SK-N-SH treated with all-trans-retinoic acid at 6 μM for 48 hours (cell line): Measurements from ENCODE around the gene F2RL2.

ENCODE experiments used
- ATAC-seq: fragments of 200-7000 bp; cut with Tn5 transposase; 3 replicates; pipeline ENCODE4 v1.9.1; 2020; ENCODE audit warnings: mild to moderate bottlenecking, moderate library complexity
- ARNTL ChIP-seq: fragments of 450-650 bp; formaldehyde crosslinking; IDR thresholded peaks from 2 replicates; pipeline ENCODE4 v1.5.0; 2020; ENCODE audit warnings: low read depth, mild to moderate bottlenecking, moderate library complexity, borderline replicate concordance
- CSDC2 ChIP-seq: fragments of 250-450 bp; sonication (Bioruptor Pico); IDR thresholded peaks from 2 replicates; pipeline ENCODE4 v1.5.0; 2020; ENCODE audit warnings: mild to moderate bottlenecking, moderate library complexity
- ESRRG ChIP-seq: fragments of 250-450 bp; sonication (Bioruptor Pico); IDR thresholded peaks from 2 replicates; pipeline ENCODE4 v1.6.1; 2021; ENCODE audit warnings: mild to moderate bottlenecking
- GLIS3 ChIP-seq: fragments of 250-450 bp; sonication (Bioruptor Pico); IDR thresholded peaks from 2 replicates; pipeline ENCODE4 v1.5.0; 2020; ENCODE audit warnings: mild to moderate bottlenecking, moderate library complexity
- ISL1 ChIP-seq: fragments of 250-450 bp; sonication (Bioruptor Pico); IDR thresholded peaks from 2 replicates; pipeline ENCODE4 v2.1.2; 2022; ENCODE audit warnings: mild to moderate bottlenecking, moderate library complexity
- PPARA ChIP-seq: fragments of 250-450 bp; sonication (Bioruptor Pico); IDR thresholded peaks from 2 replicates; pipeline ENCODE4 v1.5.0; 2020; ENCODE audit warnings: mild to moderate bottlenecking, borderline replicate concordance
- RARB ChIP-seq: fragments of 250-450 bp; sonication (Bioruptor Pico); IDR thresholded peaks from 2 replicates; pipeline ENCODE4 v1.8.0; 2021; ENCODE audit warnings: mild to moderate bottlenecking, moderate library complexity
- SNAI2 ChIP-seq: fragments of 250-450 bp; sonication (Bioruptor Pico); IDR thresholded peaks from 2 replicates; pipeline ENCODE4 v1.5.0; 2020; ENCODE audit warnings: mild to moderate bottlenecking, moderate library complexity
- TCF4 ChIP-seq: fragments of 250-450 bp; sonication (Bioruptor Pico); IDR thresholded peaks from 2 replicates; pipeline ENCODE4 v1.8.0; 2021; ENCODE audit warnings: mild to moderate bottlenecking, moderate library complexity, borderline replicate concordance
- TOX ChIP-seq: fragments of 250-450 bp; sonication (Bioruptor Pico); IDR thresholded peaks from 2 replicates; pipeline ENCODE4 v1.8.0; 2021; ENCODE audit warnings: mild to moderate bottlenecking, moderate library complexity, borderline replicate concordance
- ZC3H10 ChIP-seq: fragments of 250-450 bp; sonication (Bioruptor Pico); IDR thresholded peaks from 2 replicates; pipeline ENCODE4 v1.5.1; 2021; ENCODE audit warnings: mild to moderate bottlenecking, moderate library complexity
- ZFP3 ChIP-seq: fragments of 250-450 bp; sonication (Bioruptor Pico); IDR thresholded peaks from 2 replicates; pipeline ENCODE4 v1.5.0; 2020; ENCODE audit warnings: mild to moderate bottlenecking, moderate library complexity
- ZFP30 ChIP-seq: fragments of 450-650 bp; formaldehyde crosslinking; IDR thresholded peaks from 2 replicates; pipeline ENCODE4 v1.5.0; 2022; ENCODE audit warnings: mild to moderate bottlenecking, moderate library complexity
- ZNF565 ChIP-seq: fragments of 450-650 bp; formaldehyde crosslinking; conservative IDR thresholded peaks from 2 replicates; pipeline ENCODE4 v1.5.0; 2020; ENCODE audit warnings: low read depth, mild to moderate bottlenecking, moderate library complexity
- ZNF70 ChIP-seq: fragments of 450-650 bp; formaldehyde crosslinking; IDR thresholded peaks from 2 replicates; pipeline ENCODE4 v1.5.0; 2020; ENCODE audit warnings: mild to moderate bottlenecking, moderate library complexity
- ZNF8 ChIP-seq: fragments of 450-650 bp; formaldehyde crosslinking; IDR thresholded peaks from 2 replicates; pipeline ENCODE4 v1.5.0; 2020; ENCODE audit warnings: mild to moderate bottlenecking, moderate library complexity
- TF ChIP-seq, protein P1 (sequence below): fragments of 250-450 bp; sonication (Bioruptor Pico); IDR thresholded peaks from 2 replicates; pipeline ENCODE4 v1.5.1; 2021; ENCODE audit warnings: mild to moderate bottlenecking, moderate library complexity
- TF ChIP-seq, protein P2 (sequence below): fragments of 250-450 bp; sonication (Bioruptor Pico); IDR thresholded peaks from 2 replicates; pipeline ENCODE4 v1.5.1; 2020; ENCODE audit warnings: low read depth, mild to moderate bottlenecking, moderate library complexity
- TF ChIP-seq, protein P3 (sequence below): fragments of 250-450 bp; sonication (Bioruptor Pico); IDR thresholded peaks from 2 replicates; pipeline ENCODE4 v1.8.0; 2020; ENCODE audit warnings: mild to moderate bottlenecking, moderate library complexity, borderline replicate concordance
- TF ChIP-seq, protein P4 (sequence below): fragments of 250-450 bp; sonication (Bioruptor Pico); IDR thresholded peaks from 2 replicates; pipeline ENCODE4 v1.8.0; 2021; ENCODE audit warnings: low read depth, mild to moderate bottlenecking, moderate library complexity, borderline replicate concordance

F2RL2 gene

DNA sequence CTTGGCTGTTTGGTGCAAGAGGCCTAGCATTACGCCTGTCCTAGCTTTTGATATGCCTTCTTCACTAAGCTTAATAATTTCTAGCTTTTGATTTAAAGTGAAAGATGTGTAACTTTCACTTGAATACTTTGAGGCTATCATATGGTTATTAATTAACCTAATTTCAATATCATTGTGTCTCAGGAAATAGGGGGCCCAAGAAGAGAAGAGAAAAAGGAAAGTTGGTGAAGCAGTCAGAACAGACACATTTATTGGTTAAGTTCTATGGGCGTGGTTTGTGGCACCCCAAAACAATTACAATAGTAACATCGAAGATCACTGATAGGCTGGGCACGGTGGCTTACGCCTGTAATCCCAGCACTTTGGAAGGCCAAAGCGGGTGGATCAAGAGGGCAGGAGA is 40.9 kb upstream of the F2RL2 start:
- no peak for ATAC-seq
- TF ChIP-seq SNAI2 (CRISPR knock-in tag) (no peak), CSDC2 (CRISPR knock-in tag) (no peak), ESRRG (CRISPR knock-in tag) (no peak), TOX (CRISPR knock-in tag) (no peak), ISL1 (CRISPR knock-in tag) (no peak), TCF4 (CRISPR knock-in tag) (no peak), ZFP30 (no peak), GLIS3 (CRISPR knock-in tag) (no peak)
- TF ChIP-seq, protein P1, sequence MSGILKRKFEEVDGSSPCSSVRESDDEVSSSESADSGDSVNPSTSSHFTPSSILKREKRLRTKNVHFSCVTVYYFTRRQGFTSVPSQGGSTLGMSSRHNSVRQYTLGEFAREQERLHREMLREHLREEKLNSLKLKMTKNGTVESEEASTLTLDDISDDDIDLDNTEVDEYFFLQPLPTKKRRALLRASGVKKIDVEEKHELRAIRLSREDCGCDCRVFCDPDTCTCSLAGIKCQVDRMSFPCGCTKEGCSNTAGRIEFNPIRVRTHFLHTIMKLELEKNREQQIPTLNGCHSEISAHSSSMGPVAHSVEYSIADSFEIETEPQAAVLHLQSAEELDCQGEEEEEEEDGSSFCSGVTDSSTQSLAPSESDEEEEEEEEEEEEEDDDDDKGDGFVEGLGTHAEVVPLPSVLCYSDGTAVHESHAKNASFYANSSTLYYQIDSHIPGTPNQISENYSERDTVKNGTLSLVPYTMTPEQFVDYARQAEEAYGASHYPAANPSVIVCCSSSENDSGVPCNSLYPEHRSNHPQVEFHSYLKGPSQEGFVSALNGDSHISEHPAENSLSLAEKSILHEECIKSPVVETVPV (CRISPR knock-in tag), result no peak

DNA sequence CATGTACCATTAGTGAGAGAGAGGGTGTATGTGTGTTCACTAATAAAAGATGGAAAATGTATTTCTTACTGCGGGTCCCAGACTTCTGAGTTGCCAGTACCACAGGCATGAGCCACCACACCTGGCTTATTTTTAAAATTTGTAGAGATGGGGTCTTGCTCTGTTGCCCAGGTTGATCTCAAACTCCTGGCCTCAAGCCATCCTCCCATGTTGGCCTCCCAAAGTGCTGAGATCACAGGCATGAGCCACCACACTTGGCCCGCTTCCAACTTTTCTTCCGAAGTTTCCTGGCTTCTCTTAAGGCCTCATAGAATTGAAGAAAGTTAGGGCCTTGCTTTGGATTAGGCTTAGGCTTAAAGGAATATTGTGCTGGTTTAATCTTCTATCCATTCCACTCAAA is 40.4 kb upstream of the F2RL2 start:
- TF ChIP-seq SNAI2 (CRISPR knock-in tag), result no peak
- TF ChIP-seq ZNF565 (CRISPR knock-in tag), result no peak
- no peak for TF ChIP-seq ARNTL
- TF ChIP-seq ESRRG (CRISPR knock-in tag), result no peak
- no peak for TF ChIP-seq ZFP30
- TF ChIP-seq ZNF70, result no peak
- ATAC-seq, result no peak

DNA sequence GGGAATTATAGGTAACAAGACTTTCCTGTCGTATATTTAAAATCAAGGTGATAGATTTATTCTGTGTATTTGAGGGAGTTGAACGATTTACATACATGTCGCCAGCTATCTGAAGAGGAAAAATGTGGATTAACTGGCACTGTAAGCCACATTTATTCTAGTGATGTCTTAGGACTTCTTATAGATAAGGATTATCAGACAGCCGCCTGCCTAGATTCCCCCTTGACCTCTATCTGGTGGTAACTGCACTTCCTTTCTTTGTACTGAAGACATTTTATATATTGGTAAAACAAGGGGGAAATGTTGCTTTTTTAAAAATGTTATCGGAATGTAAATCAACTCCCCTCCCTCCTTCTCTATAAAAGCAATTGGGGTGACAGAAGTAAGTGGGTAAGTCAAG is 39.3 kb upstream of the F2RL2 start:
- no peak for TF ChIP-seq TOX (CRISPR knock-in tag)
- no peak for TF ChIP-seq CSDC2 (CRISPR knock-in tag)
- TF ChIP-seq TCF4 (CRISPR knock-in tag), result no peak
- no peak for TF ChIP-seq PPARA
- TF ChIP-seq ISL1 (CRISPR knock-in tag), result no peak
- TF ChIP-seq ZNF70, result no peak
- no peak for TF ChIP-seq ZFP30
- TF ChIP-seq, protein P2, sequence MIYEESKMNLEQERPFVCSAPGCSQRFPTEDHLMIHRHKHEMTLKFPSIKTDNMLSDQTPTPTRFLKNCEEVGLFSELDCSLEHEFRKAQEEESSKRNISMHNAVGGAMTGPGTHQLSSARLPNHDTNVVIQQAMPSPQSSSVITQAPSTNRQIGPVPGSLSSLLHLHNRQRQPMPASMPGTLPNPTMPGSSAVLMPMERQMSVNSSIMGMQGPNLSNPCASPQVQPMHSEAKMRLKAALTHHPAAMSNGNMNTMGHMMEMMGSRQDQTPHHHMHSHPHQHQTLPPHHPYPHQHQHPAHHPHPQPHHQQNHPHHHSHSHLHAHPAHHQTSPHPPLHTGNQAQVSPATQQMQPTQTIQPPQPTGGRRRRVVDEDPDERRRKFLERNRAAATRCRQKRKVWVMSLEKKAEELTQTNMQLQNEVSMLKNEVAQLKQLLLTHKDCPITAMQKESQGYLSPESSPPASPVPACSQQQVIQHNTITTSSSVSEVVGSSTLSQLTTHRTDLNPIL, result no peak
- no peak for TF ChIP-seq ARNTL
- no peak for TF ChIP-seq SNAI2 (CRISPR knock-in tag)
- no peak for TF ChIP-seq ZC3H10
- TF ChIP-seq GLIS3 (CRISPR knock-in tag), result no peak
- TF ChIP-seq, protein P1 (CRISPR knock-in tag), result no peak
- TF ChIP-seq ZNF8 (CRISPR knock-in tag), result no peak
- no peak for TF ChIP-seq ZNF565 (CRISPR knock-in tag)
- TF ChIP-seq RARB (CRISPR knock-in tag), result no peak
- TF ChIP-seq ESRRG (CRISPR knock-in tag), result no peak
- TF ChIP-seq ZFP3 (CRISPR knock-in tag), result no peak
- ATAC-seq, result no peak

DNA sequence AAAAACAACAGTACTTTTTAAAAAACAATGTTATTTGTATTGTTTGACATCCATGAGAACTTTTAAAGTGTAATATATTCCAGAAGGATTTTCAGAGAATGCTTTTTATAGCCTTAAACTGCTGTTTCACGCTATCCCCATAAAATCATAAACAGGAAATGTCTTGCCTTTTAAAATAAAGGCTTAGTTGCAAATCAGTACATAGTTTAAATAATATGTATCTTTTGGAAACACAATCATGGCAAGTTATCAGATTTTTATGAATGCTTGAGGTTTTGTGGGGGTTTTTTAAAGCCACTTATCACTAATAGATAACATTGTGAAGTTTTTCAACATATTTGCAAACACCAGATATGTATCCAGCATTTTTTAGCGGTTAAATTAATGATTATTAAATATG is 37.2 kb upstream of the F2RL2 start:
- TF ChIP-seq, protein P2, result no peak
- TF ChIP-seq ISL1 (CRISPR knock-in tag), result no peak
- TF ChIP-seq, protein P3, sequence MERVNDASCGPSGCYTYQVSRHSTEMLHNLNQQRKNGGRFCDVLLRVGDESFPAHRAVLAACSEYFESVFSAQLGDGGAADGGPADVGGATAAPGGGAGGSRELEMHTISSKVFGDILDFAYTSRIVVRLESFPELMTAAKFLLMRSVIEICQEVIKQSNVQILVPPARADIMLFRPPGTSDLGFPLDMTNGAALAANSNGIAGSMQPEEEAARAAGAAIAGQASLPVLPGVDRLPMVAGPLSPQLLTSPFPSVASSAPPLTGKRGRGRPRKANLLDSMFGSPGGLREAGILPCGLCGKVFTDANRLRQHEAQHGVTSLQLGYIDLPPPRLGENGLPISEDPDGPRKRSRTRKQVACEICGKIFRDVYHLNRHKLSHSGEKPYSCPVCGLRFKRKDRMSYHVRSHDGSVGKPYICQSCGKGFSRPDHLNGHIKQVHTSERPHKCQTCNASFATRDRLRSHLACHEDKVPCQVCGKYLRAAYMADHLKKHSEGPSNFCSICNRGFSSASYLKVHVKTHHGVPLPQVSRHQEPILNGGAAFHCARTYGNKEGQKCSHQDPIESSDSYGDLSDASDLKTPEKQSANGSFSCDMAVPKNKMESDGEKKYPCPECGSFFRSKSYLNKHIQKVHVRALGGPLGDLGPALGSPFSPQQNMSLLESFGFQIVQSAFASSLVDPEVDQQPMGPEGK (CRISPR knock-in tag), result no peak
- TF ChIP-seq, protein P4, sequence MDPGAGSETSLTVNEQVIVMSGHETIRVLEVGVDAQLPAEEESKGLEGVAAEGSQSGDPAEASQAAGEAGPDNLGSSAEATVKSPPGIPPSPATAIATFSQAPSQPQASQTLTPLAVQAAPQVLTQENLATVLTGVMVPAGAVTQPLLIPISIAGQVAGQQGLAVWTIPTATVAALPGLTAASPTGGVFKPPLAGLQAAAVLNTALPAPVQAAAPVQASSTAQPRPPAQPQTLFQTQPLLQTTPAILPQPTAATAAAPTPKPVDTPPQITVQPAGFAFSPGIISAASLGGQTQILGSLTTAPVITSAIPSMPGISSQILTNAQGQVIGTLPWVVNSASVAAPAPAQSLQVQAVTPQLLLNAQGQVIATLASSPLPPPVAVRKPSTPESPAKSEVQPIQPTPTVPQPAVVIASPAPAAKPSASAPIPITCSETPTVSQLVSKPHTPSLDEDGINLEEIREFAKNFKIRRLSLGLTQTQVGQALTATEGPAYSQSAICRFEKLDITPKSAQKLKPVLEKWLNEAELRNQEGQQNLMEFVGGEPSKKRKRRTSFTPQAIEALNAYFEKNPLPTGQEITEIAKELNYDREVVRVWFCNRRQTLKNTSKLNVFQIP (CRISPR knock-in tag), result no peak
- TF ChIP-seq ZNF565 (CRISPR knock-in tag), result no peak
- TF ChIP-seq, protein P1 (CRISPR knock-in tag), result no peak
- no peak for ATAC-seq
